Measurements from ENCODE around the gene WIPI1.

DNA sequence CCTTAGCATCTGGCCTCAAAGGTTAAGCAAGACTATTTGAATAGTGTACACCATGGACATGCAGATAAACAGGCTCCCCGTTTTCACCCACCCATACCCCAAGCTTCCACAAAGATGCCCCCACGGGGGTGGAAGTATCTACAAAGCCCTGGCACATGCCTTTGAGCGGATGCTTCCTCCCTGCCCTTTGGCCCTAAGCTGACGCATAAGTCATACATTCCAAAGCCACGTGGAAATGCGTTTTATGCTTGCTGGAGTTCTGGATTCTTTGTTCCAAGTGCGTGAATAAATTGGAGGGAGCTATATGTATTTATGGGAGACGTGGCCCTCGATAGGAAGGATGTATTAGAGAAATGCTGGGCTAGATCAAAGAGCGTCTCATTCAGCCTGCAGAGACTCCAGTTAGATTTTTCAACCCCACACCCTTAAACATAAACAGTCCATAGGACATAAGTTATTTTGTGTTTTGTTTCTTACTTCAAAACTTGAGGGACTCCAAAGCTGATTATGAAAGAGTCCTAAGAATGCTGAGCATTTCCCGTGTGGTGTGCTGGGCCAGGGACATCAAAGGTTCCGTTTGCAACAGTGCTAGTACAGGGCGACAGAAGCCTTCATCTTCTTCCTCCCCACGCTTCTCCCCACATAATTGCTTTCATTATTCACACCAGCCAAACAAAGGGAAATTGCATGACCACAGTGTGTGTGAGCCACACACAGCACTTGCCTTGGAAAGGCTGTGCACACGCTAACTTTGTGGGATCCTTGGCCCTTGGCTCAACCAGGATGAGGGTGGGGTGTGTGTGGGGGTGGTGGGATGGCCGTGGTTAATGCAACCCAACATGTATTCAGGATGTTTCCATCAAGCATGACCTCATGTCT is 73.6 kb downstream of the WIPI1 start:
- TF ChIP-seq, protein P1, sequence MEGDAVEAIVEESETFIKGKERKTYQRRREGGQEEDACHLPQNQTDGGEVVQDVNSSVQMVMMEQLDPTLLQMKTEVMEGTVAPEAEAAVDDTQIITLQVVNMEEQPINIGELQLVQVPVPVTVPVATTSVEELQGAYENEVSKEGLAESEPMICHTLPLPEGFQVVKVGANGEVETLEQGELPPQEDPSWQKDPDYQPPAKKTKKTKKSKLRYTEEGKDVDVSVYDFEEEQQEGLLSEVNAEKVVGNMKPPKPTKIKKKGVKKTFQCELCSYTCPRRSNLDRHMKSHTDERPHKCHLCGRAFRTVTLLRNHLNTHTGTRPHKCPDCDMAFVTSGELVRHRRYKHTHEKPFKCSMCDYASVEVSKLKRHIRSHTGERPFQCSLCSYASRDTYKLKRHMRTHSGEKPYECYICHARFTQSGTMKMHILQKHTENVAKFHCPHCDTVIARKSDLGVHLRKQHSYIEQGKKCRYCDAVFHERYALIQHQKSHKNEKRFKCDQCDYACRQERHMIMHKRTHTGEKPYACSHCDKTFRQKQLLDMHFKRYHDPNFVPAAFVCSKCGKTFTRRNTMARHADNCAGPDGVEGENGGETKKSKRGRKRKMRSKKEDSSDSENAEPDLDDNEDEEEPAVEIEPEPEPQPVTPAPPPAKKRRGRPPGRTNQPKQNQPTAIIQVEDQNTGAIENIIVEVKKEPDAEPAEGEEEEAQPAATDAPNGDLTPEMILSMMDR (conservative IDR thresholded peaks at IDR 0.05) = no peak
- TF ChIP-seq ZFX (IDR thresholded peaks at IDR 0.05) = no peak

Data from C4-2B (cell line).